HepG2 (cell line): ENCODE results near the gene TAF7. TPM values are rescaled to one million over a fixed set of nuclear protein-coding genes. Genes with fewer than 3 reads are reported as not detected.

ENCODE experiments used
- ATF2 ChIP-seq: sonication (generic); formaldehyde crosslinking; IDR thresholded peaks from 2 replicates; pipeline ENCODE4 v1.4.0; 2020; ENCODE audit warnings: missing genetic modification reagents
- ATF7 ChIP-seq, 2 experiments: fragments of 450-650 bp in 1 of 2; sonication (generic) in 1 of 2; formaldehyde crosslinking in 1 of 2; IDR thresholded peaks; 2 replicates each; pipeline versions ENCODE4 v1.4.0 to v1.6.1; 2016 to 2020; ENCODE audit warnings: antibody characterized with exemption in 1 of 2, mild to moderate bottlenecking in 1 of 2, missing genetic modification reagents in 1 of 2
- BRD4 ChIP-seq: sonication (generic); formaldehyde crosslinking; IDR thresholded peaks from 2 replicates; pipeline ENCODE4 v1.4.0; 2020; ENCODE audit warnings: missing genetic modification reagents
- IKZF5 ChIP-seq: IDR thresholded peaks from 2 replicates; pipeline ENCODE4 v1.6.1; 2018; ENCODE audit warnings: missing genetic modification reagents, mild to moderate bottlenecking, missing compliant biosample characterization
- MLX ChIP-seq: IDR thresholded peaks from 2 replicates; pipeline ENCODE4 v1.6.1; 2016
- REST ChIP-seq, 2 experiments: IDR thresholded peaks; 2 replicates each; pipeline ENCODE4 v1.6.1; 2011 to 2012; ENCODE audit warnings: low read length in 2 of 2, borderline replicate concordance in 1 of 2, low read depth in 1 of 2, mild to moderate bottlenecking in 1 of 2, moderate library complexity in 1 of 2
- THAP11 ChIP-seq: IDR thresholded peaks from 2 replicates; pipeline ENCODE4 v1.6.1; 2016; ENCODE audit warnings: missing biosample characterization, missing genetic modification reagents
- THAP7 ChIP-seq: sonication (generic); formaldehyde crosslinking; IDR thresholded peaks from 2 replicates; pipeline ENCODE4 v1.8.1; 2023; ENCODE audit warnings: mild to moderate bottlenecking, missing genetic modification reagents
- ZBTB4 ChIP-seq: sonication (generic); formaldehyde crosslinking; IDR thresholded peaks from 2 replicates; pipeline ENCODE4 v1.4.0; 2020; ENCODE audit warnings: missing genetic modification reagents, mild to moderate bottlenecking, borderline replicate concordance
- ZNF234 ChIP-seq: sonication (generic); formaldehyde crosslinking; conservative IDR thresholded peaks from 2 replicates; pipeline ENCODE4 v1.5.1; 2020; ENCODE audit warnings: mild to moderate bottlenecking, missing genetic modification reagents
- ZNF3 ChIP-seq: IDR thresholded peaks from 2 replicates; pipeline ENCODE4 v1.7.0; 2017; ENCODE audit warnings: inconsistent platforms
- ZNF615 ChIP-seq: sonication (generic); formaldehyde crosslinking; IDR thresholded peaks from 2 replicates; pipeline ENCODE4 v1.5.0; 2020; ENCODE audit warnings: mild to moderate bottlenecking, missing genetic modification reagents, borderline replicate concordance
- ZNF780A ChIP-seq: sonication (generic); formaldehyde crosslinking; IDR thresholded peaks from 2 replicates; pipeline ENCODE4 v1.8.0; 2022; ENCODE audit warnings: mild to moderate bottlenecking, missing genetic modification reagents, moderate library complexity
- ZNF891 ChIP-seq: sonication (generic); formaldehyde crosslinking; IDR thresholded peaks from 2 replicates; pipeline ENCODE4 v1.5.0; 2020; ENCODE audit warnings: mild to moderate bottlenecking, missing genetic modification reagents
- polyA plus RNA-seq, 8 experiments: library from polyadenylated mRNA; depleted of rRNA in 3 of 8; stranded (reverse) in 7 of 8; unstranded in 1 of 8; fragments of >200 nt; fragmentation: Illumina TruSeq in 4 of 8; extraction: Trizol in 4 of 8; gene quantifications; 2 replicates each; pipeline versions ENCODE4 v1.2.1 to v1.2.3, GENCODE V29; 2011 to 2016; ENCODE audit warnings: low read depth in 4 of 8, missing spikeins in 1 of 8, mixed read lengths in 1 of 8; ENCODE audit not compliant: insufficient read depth in 1 of 8
- total RNA-seq, 5 experiments: library from RNA; depleted of rRNA; stranded (reverse); fragments of >200 nt; fragmentation: Illumina TruSeq; extraction: Trizol; gene quantifications; 2 replicates each; pipeline ENCODE4 v1.2.3, GENCODE V29; 2016; ENCODE audit warnings: low read depth in 1 of 5

The TAF7 gene
- total and polyA plus RNA-seq, 2 of the 13 experiments (the other 11 are each of a cell fraction or from before 2014, with no cell fraction given), result 41.6 to 61.5 TPM

GRCh38 chr5:141320225-141321169, at the start of gene TAF7 (continued):
- TF ChIP-seq MLX (CRISPR knock-in tag) (no peak), ZNF780A (CRISPR knock-in tag) (peak; percentile 86; the same call in 1 of the 2 replicates), REST (IDR thresholded peaks at IDR 0.05; ENCODE audit: borderline replicate concordance in 1 of 2, low read depth in 1 of 2, low read length in 2 of 2) (0 out of 4 replicates have a peak, but pooled peaks of 1 of the 2 experiments have one; percentile 8), ATF2 (CRISPR knock-in tag) (no peak), ATF7 (IDR thresholded peaks at IDR 0.05) (no peak), ATF7 (CRISPR knock-in tag; IDR thresholded peaks at IDR 0.05) (no peak), ZNF3 (CRISPR knock-in tag) (0 out of 2 replicates have a peak, but pooled peaks have one; percentile 78), ZNF234 (peak; percentile 64; the same call in 1 of the 2 replicates), ZBTB4 (peak; percentile 74; the same call in 1 of the 2 replicates), IKZF5 (peak; percentile 83; the same call in 1 of the 2 replicates), ZNF615 (CRISPR knock-in tag) (0 out of 2 replicates have a peak, but pooled peaks have one; percentile 53), THAP7 (peak; percentile 36; the same call in 1 of the 2 replicates), BRD4 (CRISPR knock-in tag) (0 out of 2 replicates have a peak, but pooled peaks have one; percentile 6), ZNF891 (CRISPR knock-in tag) (0 out of 2 replicates have a peak, but pooled peaks have one; percentile 39), THAP11 (CRISPR knock-in tag) (peak; percentile 84)
